H1 (cell line): ENCODE data around the gene SRSF6.

Source experiments
- CHD2 ChIP-seq: IDR thresholded peaks from 2 replicates; pipeline ENCODE4 v1.6.1; 2012; ENCODE audit warnings: low read length, improper control_type of control experiment
- CTCF ChIP-seq, 3 experiments: IDR thresholded peaks; 1 replicate in 2 of 3; 2 replicates in 1 of 3; pipeline versions ENCODE4 v1.5.1 to v1.6.1; 2011; ENCODE audit warnings: low read length in 3 of 3, mild to moderate bottlenecking in 3 of 3, inconsistent platforms in 2 of 3, low read depth in 1 of 3, moderate library complexity in 1 of 3; ENCODE audit not compliant: insufficient read depth in 1 of 3; ENCODE audit errors: control extremely low read depth in 1 of 3
- EP300 ChIP-seq, 2 experiments: IDR thresholded peaks; 1 replicate in 1 of 2; 2 replicates in 1 of 2; pipeline ENCODE4 v1.6.1; 2011 to 2012; ENCODE audit warnings: low read depth in 2 of 2, low read length in 2 of 2, mild to moderate bottlenecking in 2 of 2, borderline replicate concordance in 1 of 2, inconsistent platforms in 1 of 2, moderate library complexity in 1 of 2
- JUND ChIP-seq: IDR thresholded peaks from 2 replicates; pipeline ENCODE4 v1.6.1; 2011; ENCODE audit warnings: mild to moderate bottlenecking, improper control_type of control experiment, low read length
- MAX ChIP-seq: IDR thresholded peaks from 2 replicates; pipeline ENCODE4 v1.6.1; 2012; ENCODE audit warnings: inconsistent platforms
- POLR2AphosphoS5 ChIP-seq: IDR thresholded peaks from 2 replicates; pipeline ENCODE4 v1.6.1; 2011; ENCODE audit warnings: low read depth, low read length
- RAD21 ChIP-seq, 2 experiments: IDR thresholded peaks in 1 of 2; conservative IDR thresholded peaks in 1 of 2; 2 replicates each; pipeline ENCODE4 v1.6.1; 2011; ENCODE audit warnings: low read depth in 2 of 2, low read length in 2 of 2, improper control_type of control experiment in 1 of 2, inconsistent platforms in 1 of 2, mild to moderate bottlenecking in 1 of 2, moderate library complexity in 1 of 2
- SIRT6 ChIP-seq: IDR thresholded peaks from one replicate; pipeline ENCODE4 v1.7.1; 2012; ENCODE audit warnings: low read length, inconsistent platforms

DNA sequence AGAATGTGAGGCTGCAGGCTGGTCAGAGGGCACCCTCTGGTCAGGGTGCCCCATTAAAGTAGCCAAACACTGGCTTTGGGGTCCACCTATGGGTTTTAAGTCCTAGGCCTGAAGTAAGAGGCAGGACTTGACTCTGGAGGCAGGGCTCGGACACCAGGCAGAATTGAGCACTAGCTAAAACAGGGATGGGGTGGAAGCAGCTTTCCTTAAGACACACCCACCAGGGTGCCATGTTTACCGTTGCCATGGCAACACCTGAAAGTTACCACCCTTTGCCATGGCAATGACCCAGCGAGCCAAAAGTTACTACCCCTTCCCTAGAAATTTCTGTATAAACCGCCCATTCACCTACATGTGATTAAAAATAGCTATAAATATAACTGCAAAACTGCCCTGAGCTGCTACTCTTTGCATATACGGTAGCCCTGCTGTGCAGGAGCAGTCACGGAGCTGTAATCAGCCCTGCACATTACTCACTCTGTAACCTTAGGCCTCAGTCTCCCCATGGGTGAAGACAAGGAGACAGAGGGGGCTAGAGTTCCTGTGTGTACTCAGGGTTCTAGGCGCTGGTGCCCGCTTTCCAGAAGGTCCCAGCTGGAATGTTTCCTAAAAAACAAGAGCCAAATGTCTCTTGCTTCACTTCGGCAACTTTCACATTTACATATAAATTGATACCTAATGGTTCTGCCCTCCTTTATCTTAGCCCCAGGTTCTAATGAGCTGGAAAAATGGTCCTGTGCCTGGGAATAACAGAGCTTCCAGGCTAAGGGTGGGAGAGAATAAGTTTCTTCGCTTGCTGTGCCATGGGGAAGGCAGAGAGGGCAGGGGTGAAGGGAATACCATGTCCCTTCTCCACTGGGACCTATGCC, 27.2 kb upstream of the SRSF6 start:
- no peak for TF ChIP-seq CHD2
- TF ChIP-seq RAD21 (IDR thresholded peaks at IDR 0.05 in 1 of 2, conservative IDR thresholded peaks at IDR 0.05 in 1 of 2; ENCODE audit: low read depth in 2 of 2, low read length in 2 of 2): no peak
- TF ChIP-seq EP300 (IDR thresholded peaks at IDR 0.05; ENCODE audit: borderline replicate concordance in 1 of 2, low read depth in 2 of 2, low read length in 2 of 2): no peak
- TF ChIP-seq MAX: no peak
- TF ChIP-seq JUND: no peak
- TF ChIP-seq POLR2AphosphoS5: no peak
- TF ChIP-seq SIRT6: no peak
- TF ChIP-seq CTCF (IDR thresholded peaks at IDR 0.05; ENCODE audit: control extremely low read depth in 1 of 3, insufficient read depth in 1 of 3, low read depth in 1 of 3, low read length in 3 of 3): no peak
